ENCODE measurements around the gene CMTM8. TPM values are rescaled to one million over a fixed set of nuclear protein-coding genes. Genes with fewer than 3 reads are reported as not detected.

Gene CMTM8
- total RNA-seq, 1 experiment from 2014 or later, result 9.0 TPM

- TF ChIP-seq, protein P1, sequence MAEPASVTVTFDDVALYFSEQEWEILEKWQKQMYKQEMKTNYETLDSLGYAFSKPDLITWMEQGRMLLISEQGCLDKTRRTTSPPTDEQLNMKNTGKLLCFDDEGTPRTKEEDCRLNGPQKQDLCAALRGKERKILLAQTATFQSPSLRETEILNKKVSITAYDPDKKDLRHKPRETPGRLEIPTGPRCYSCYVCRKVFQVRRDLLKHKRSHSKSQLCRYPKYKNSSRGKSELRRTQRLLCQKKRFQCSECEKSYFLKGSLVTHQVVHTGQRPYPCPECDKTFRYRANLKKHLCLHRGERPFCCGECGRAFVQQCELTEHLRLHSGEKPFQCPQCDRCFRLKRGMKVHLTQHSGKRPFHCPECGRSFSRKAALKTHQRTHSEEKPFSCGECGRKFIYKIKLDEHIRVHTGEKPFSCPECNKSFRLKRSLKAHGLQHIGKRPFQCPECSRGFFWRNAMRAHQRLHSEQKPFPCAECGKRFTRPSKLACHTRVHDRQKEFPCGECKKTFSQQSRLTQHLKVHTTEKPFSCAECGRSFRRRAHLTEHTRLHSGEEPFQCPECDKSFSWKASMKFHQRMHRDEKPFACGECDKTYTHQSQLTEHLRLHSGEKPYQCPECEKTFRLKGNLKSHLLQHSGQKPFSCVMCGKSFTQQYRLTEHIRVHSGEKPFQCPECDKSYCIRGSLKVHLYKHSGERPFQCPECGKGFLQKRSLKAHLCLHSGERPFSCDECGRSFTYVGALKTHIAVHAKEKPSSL (CRISPR knock-in tag; conservative IDR thresholded peaks at IDR 0.05), result no peak
- TF ChIP-seq ATF1 (CRISPR knock-in tag; IDR thresholded peaks at IDR 0.05) (no peak), GRHL2 (CRISPR knock-in tag; IDR thresholded peaks at IDR 0.05; ENCODE audit: insufficient replicate concordance, severe bottlenecking) (no peak), HMGXB4 (CRISPR knock-in tag; IDR thresholded peaks at IDR 0.05) (no peak), TEAD1 (CRISPR knock-in tag; IDR thresholded peaks at IDR 0.05) (no peak), IRF2 (CRISPR knock-in tag; IDR thresholded peaks at IDR 0.05; ENCODE audit: borderline replicate concordance, low read depth) (no peak), NFATC4 (CRISPR knock-in tag; IDR thresholded peaks at IDR 0.05) (no peak), EMX1 (CRISPR knock-in tag; IDR thresholded peaks at IDR 0.05) (no peak)
Measured at GRCh38 chr3:32219537-32219936, 18.9 kb upstream of the CMTM8 start (continued).

GRCh38 chr3:32220006-32220405, 18.5 kb upstream of the CMTM8 start:
- no peaks in the 10 kb centered on the region for H3K36me3 Mint-ChIP-seq
- H3K4me1 Mint-ChIP-seq, result no peaks in the 10 kb centered on the region
- ATAC-seq, result no peak
- TF ChIP-seq ZNF121 (CRISPR knock-in tag; IDR thresholded peaks at IDR 0.05) (no peak), JUN (CRISPR knock-in tag; IDR thresholded peaks at IDR 0.05) (no peak), FOXP1 (CRISPR knock-in tag; IDR thresholded peaks at IDR 0.05; ENCODE audit: borderline replicate concordance) (no peak)
- TF ChIP-seq, protein P2, sequence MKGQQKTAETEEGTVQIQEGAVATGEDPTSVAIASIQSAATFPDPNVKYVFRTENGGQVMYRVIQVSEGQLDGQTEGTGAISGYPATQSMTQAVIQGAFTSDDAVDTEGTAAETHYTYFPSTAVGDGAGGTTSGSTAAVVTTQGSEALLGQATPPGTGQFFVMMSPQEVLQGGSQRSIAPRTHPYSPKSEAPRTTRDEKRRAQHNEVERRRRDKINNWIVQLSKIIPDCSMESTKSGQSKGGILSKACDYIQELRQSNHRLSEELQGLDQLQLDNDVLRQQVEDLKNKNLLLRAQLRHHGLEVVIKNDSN (CRISPR knock-in tag; IDR thresholded peaks at IDR 0.05), result no peak
- no peaks in the 10 kb centered on the region for H3K27me3 Mint-ChIP-seq (ENCODE audit: low read depth)
- H3K9me3 Mint-ChIP-seq, result peaks cover 20% of the 10 kb centered on the region
- H3K4me3 Mint-ChIP-seq, result no peak overlapping the region
- H3K27ac Mint-ChIP-seq, result no peak overlapping the region
- POLR2A ChIA-PET, result no interaction called here
- CTCF ChIA-PET, result interaction anchor here (0.9 kb wide), 1 partner anchor 20 kb away, joined by 5 read pairs; no protein-coding TSS in a partner anchor
- no peak for DNase-seq (ENCODE audit: low spot score)

DNA sequence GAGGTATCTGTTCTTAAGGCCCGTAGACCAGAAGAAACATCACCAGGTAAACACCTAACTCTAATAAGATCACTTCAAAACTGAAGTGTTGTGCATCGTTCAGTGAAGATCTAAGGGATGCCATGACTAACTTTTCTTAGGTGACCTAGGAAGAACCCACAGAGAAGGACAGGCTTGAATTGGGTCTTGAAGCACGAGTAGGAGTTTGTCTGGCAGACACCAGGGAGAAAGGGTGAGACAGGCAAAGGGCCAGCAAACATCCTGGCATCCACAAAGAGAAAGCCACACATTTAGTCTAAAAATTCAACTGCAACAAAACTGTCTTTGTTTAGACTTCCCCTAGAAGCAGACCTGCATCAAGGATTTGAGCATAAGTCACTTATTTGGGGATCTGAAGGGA, 15.5 kb upstream of the CMTM8 start:
- ChIA-PET CTCF (no interaction called here), POLR2A (no interaction called here)
- H3K36me3 Mint-ChIP-seq, result no peaks in the 10 kb centered on the region
- no peaks in the 10 kb centered on the region; the same call in 1 of the 2 replicates for H3K27me3 Mint-ChIP-seq (ENCODE audit: low read depth)
- ATAC-seq, result no peak
- H3K9me3 Mint-ChIP-seq, result peaks cover 33% of the 10 kb centered on the region
- H3K4me3 Mint-ChIP-seq, result no peak overlapping the region
- DNase-seq (ENCODE audit: low spot score), result no peak
- no peaks in the 10 kb centered on the region for H3K4me1 Mint-ChIP-seq
- H3K27ac Mint-ChIP-seq, result no peak overlapping the region
- no peak for TF ChIP-seq TEAD4 (CRISPR knock-in tag; IDR thresholded peaks at IDR 0.05)
- TF ChIP-seq HMGA2 (CRISPR knock-in tag; IDR thresholded peaks at IDR 0.05), result no peak
- no peak for TF ChIP-seq ZNF121 (CRISPR knock-in tag; IDR thresholded peaks at IDR 0.05)
- TF ChIP-seq NR1H2 (CRISPR knock-in tag; IDR thresholded peaks at IDR 0.05), result no peak
- no peak for TF ChIP-seq SMAD3 (CRISPR knock-in tag; IDR thresholded peaks at IDR 0.05; ENCODE audit: borderline replicate concordance)
- no peak for TF ChIP-seq ZNF219 (CRISPR knock-in tag; IDR thresholded peaks at IDR 0.05; ENCODE audit: borderline replicate concordance)
- TF ChIP-seq, protein P3, sequence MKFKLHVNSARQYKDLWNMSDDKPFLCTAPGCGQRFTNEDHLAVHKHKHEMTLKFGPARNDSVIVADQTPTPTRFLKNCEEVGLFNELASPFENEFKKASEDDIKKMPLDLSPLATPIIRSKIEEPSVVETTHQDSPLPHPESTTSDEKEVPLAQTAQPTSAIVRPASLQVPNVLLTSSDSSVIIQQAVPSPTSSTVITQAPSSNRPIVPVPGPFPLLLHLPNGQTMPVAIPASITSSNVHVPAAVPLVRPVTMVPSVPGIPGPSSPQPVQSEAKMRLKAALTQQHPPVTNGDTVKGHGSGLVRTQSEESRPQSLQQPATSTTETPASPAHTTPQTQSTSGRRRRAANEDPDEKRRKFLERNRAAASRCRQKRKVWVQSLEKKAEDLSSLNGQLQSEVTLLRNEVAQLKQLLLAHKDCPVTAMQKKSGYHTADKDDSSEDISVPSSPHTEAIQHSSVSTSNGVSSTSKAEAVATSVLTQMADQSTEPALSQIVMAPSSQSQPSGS (CRISPR knock-in tag; IDR thresholded peaks at IDR 0.05; ENCODE audit: borderline replicate concordance, low read depth), result no peak
- TF ChIP-seq NFE2L1 (CRISPR knock-in tag; IDR thresholded peaks at IDR 0.05), result no peak
- TF ChIP-seq PRDM15 (CRISPR knock-in tag; IDR thresholded peaks at IDR 0.05), result no peak
- TF ChIP-seq, protein P4, sequence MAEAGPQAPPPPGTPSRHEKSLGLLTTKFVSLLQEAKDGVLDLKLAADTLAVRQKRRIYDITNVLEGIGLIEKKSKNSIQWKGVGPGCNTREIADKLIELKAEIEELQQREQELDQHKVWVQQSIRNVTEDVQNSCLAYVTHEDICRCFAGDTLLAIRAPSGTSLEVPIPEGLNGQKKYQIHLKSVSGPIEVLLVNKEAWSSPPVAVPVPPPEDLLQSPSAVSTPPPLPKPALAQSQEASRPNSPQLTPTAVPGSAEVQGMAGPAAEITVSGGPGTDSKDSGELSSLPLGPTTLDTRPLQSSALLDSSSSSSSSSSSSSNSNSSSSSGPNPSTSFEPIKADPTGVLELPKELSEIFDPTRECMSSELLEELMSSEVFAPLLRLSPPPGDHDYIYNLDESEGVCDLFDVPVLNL (CRISPR knock-in tag; IDR thresholded peaks at IDR 0.05; ENCODE audit: borderline replicate concordance, low read depth), result no peak
- TF ChIP-seq PRRX2 (CRISPR knock-in tag; IDR thresholded peaks at IDR 0.05), result no peak
